Ishikawa (cell line): ENCODE measurements around the gene BMP10.

ENCODE experiments used
- CEBPB ChIP-seq: IDR thresholded peaks from 2 replicates; pipeline ENCODE4 v1.6.1; 2012
- RAD21 ChIP-seq: IDR thresholded peaks from 2 replicates; pipeline ENCODE4 v1.6.1; 2012; ENCODE audit warnings: low read depth
- TAF1 ChIP-seq: IDR thresholded peaks from 2 replicates; pipeline ENCODE4 v1.6.1; 2012; ENCODE audit warnings: low read depth, mild to moderate bottlenecking
- TCF12 ChIP-seq: IDR thresholded peaks from 2 replicates; pipeline ENCODE4 v1.6.1; 2012; ENCODE audit warnings: low read depth

DNA sequence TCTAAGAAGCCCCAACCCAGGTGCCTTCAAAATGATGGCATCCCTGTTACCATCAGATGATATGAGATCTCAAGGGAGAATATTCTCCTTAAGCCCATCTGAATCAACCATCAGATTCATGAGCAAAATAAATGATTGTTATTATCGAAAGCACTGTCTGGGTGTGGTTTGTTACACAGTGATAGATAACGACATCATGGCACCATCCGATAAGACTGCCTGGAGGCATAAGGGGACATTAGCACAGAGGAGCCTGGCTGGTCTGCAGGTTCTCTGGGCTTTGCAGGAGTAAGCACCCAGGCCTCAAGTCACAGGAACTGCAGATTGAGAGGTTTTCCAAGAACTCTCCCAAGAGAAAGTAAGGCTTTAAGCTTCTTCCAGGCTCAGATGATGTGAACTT is 15.6 kb downstream of the BMP10 start:
- no peak for TF ChIP-seq TAF1
- no peak for TF ChIP-seq RAD21
- TF ChIP-seq TCF12 = no peak
- no peak for TF ChIP-seq CEBPB
